Keratinocyte (primary cell): Measurements from ENCODE around the gene CALM1.

ENCODE experiments used
- CTCF ChIP-seq, 3 experiments: IDR thresholded peaks in 1 of 3; conservative IDR thresholded peaks in 1 of 3; optimal IDR thresholded peaks in 1 of 3; 2 replicates in 2 of 3; 3 replicates in 1 of 3; pipeline versions ENCODE3 to v1.5.1; 2011; ENCODE audit warnings: low read length in 3 of 3, mild to moderate bottlenecking in 3 of 3, moderate library complexity in 2 of 3, control low read depth in 1 of 3, inconsistent platforms in 1 of 3; ENCODE audit not compliant: insufficient read depth in 2 of 3; ENCODE audit errors: extremely low read depth in 1 of 3
- EZH2 ChIP-seq: IDR thresholded peaks from one replicate; pipeline ENCODE4 v1.6.1; 2012; ENCODE audit warnings: inconsistent platforms, mild to moderate bottlenecking, low read length, moderate library complexity

GRCh38 chr14:90442388-90442787 lies 45.6 kb downstream of the CALM1 start:
- TF ChIP-seq CTCF (optimal IDR thresholded peaks at IDR 0.05 in 1 of 3, IDR thresholded peaks at IDR 0.05 in 1 of 3, conservative IDR thresholded peaks at IDR 0.05 in 1 of 3; ENCODE audit: extremely low read depth in 1 of 3, insufficient read depth in 2 of 3, low read length in 3 of 3), result no peak
- no peak for TF ChIP-seq EZH2
